22Rv1 (cell line): ENCODE data around the gene FOSL1.
A peak's percentile ranks its signal among the peaks of the same experiment; 100 is the strongest.

Experiments used
- H3K27ac ChIP-seq: fragments of 450-650 bp; 2 replicates; pipeline ENCODE4 v1.5.1; 2017
- ZFX ChIP-seq: fragments of 450-650 bp; IDR thresholded peaks from 2 replicates; pipeline ENCODE4 v1.6.1; 2017; ENCODE audit warnings: antibody characterized with exemption, borderline replicate concordance
- TF ChIP-seq, protein P1 (sequence below): fragments of 450-650 bp; IDR thresholded peaks from 2 replicates; pipeline ENCODE4 v1.5.1; 2017; ENCODE audit warnings: mild to moderate bottlenecking

The FOSL1 gene

DNA sequence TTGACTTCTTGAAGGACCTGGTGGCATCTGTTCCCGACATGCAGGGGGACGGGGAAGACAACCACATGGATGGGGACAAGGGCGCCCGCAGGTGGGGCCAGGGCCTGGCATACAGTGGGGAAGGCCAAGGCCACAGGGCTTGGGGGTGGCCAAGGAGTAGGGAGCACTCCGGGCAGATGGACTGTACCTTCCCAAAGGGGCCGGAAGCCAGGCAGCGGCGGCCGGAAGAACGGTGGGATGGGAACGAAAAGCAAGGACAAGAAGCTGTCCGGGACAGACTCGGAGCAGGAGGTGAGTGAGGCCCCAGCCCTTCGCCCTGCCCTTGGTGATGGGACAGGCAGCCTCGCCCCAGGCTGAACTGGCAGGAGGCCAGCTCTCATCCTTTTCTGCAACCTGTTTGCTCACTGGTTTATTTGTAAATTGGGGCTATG, 20.2 kb upstream of the FOSL1 start:
- peak overlapping the region; percentile 83 for H3K27ac ChIP-seq
- TF ChIP-seq, protein P1, sequence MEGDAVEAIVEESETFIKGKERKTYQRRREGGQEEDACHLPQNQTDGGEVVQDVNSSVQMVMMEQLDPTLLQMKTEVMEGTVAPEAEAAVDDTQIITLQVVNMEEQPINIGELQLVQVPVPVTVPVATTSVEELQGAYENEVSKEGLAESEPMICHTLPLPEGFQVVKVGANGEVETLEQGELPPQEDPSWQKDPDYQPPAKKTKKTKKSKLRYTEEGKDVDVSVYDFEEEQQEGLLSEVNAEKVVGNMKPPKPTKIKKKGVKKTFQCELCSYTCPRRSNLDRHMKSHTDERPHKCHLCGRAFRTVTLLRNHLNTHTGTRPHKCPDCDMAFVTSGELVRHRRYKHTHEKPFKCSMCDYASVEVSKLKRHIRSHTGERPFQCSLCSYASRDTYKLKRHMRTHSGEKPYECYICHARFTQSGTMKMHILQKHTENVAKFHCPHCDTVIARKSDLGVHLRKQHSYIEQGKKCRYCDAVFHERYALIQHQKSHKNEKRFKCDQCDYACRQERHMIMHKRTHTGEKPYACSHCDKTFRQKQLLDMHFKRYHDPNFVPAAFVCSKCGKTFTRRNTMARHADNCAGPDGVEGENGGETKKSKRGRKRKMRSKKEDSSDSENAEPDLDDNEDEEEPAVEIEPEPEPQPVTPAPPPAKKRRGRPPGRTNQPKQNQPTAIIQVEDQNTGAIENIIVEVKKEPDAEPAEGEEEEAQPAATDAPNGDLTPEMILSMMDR, result no peak
- no peak for TF ChIP-seq ZFX

DNA sequence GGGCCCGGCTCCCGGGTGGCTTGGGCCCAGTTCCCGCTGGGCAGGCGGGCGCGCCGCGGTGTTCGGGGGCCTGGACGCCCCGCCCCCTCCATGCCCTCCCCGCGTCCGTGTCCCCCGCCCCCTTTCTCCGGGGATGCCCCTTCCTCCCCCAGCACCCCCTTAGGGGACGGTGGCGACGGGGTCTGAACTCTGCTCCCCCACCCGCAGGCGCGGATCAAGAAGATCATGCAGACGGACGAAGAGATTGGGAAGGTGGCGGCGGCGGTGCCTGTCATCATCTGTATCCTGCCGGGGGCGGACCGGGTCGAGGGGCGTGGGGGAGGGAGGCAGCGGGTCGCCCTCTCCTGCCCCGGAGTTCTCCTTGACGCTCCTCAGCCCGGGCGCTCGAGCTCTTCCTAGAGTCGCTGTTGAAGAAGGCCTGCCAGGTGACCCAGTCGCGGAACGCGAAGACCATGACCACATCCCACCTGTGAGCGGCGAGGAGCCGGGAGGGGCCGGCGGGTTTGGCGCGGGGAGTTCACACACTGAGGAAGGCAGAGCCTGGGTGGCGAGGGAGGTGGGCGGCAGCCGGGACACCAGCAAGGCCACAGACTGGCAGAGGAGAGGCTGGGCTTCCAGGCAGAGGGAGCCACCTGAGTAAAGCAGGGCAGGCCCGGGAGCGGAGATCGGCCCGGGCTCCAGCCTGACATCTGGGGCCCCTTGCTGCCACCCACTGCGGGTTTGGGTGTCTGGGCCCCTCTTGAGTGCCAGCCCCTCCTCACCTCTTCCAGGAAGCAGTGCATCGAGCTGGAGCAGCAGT, 19.6 kb upstream of the FOSL1 start:
- TF ChIP-seq ZFX, result no peak
- H3K27ac ChIP-seq, result peak overlapping the region; percentile 83

DNA sequence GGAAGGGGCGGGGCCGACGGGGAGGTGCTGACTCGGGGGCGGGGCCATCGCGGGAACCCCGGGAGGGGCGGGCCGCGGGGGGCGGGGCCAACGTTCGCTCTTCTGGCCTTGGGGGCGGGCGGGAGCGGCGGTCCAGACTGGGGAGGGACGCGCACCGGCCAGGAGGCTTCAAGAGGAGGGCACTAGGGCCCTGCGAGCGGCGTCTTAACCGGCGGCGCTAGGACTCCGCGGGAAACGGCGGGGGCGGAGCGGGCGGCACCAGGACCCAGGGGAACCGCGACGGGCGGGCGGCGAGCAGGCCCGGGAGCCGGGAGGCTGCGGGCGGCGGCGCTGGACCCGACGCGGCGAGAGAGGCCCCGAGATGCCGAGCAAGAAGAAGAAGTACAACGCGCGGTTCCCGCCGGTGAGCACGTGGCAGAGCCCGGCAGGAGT, 19.0 kb upstream of the FOSL1 start, which contains the start of gene DRAP1:
TSS of gene DRAP1 (plus strand) at position 286 of the 432 bp plus-strand sequence. CDS start at position 362, 76 bp downstream.
- peak within 1 kb of the TSS; percentile 83 for H3K27ac ChIP-seq
- no peak for TF ChIP-seq ZFX
- TF ChIP-seq, protein P1, result no peak

DNA sequence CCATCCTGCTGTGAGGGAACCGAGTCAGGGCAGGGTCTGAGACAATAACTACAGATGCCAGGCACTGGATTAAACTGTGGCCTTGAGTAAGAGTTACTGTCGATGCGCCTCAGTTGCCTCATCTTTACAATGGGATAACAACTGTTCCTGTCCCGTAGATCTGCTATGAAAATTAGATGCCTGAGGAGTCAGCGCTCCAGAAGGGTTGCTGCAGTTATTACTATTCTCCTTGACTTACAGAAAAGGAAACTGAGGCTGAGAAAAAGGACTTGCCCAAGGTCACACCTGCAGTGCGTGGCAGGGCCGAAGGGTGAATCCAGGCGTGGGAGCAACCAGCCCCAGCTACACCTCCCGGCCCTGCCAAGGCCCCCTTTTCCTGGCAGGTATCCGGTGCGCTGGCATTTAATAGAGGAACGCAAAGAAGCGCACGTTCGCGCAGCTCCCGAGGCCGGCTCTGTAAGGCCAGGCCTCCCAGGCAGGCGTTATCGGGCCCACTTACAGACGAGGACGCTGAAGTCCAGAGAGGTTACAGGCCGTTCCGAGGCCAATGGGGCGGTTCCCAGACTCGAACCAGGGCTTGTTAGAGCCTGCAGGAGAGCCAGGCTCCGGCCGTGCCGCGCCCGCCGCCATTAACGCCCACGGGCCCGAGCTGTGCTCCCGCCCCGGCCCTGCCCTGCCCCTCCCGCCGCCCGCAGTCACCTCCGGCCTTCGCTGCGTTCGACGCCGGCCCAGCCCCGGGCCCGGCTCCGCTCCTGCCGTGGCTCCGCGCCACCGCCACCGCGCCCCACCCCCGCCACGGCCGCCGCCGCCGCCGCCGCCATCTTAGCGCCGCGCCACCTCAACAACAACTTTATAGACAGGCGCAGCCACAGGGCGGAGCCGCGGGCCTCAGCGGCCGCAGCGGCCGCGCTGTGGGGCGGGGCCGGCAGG, 18.3 kb upstream of the FOSL1 start, which contains the start of gene C11orf68:
TSS of gene C11orf68 (minus strand) at position 852 of the 930 bp plus-strand sequence. CDS start at position 821, 31 bp downstream.
- TF ChIP-seq, protein P1, result no peak
- TF ChIP-seq ZFX, result no peak
- H3K27ac ChIP-seq, result peak within 1 kb of the TSS; percentile 83

DNA sequence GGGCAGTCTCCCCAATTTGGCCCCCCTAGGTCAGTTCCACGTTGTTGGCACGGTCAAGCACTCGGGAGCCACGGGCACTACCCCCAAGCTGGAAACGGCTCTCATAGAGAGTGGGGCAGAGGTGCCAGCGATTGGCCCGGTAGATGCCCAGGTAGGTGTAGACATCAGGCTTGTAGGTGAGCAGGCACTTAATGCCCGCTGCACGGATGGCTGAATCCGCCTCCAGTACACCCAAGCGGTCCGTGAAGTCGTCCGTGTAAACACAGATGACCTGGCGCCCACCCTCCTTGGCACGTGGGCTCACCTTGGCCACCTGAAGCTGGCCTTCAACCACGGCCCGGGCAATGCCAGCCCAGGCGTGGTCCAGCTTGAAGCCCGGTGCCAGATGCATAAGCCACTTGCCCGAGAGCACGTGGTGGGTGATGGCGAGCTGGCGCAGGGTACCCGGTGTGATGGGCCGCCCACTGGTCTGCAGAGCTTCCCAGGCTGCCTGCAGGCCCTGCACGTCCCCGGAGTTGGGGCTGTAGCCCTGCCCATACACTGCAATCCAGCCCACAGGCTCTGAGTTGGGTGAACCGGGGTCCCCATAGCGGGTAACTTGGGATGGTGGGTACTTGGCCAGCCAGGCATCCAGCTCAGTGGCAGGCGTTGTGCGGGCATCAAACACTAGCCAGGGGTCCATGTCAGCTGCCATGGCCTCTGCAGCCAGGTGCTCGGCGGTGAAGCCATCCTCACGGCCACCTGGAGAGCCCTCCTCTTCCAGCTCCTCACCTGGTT, 17.4 kb upstream of the FOSL1 start:
- H3K27ac ChIP-seq, result peak overlapping the region; percentile 83
- no peak for TF ChIP-seq ZFX
- TF ChIP-seq, protein P1, result no peak

DNA sequence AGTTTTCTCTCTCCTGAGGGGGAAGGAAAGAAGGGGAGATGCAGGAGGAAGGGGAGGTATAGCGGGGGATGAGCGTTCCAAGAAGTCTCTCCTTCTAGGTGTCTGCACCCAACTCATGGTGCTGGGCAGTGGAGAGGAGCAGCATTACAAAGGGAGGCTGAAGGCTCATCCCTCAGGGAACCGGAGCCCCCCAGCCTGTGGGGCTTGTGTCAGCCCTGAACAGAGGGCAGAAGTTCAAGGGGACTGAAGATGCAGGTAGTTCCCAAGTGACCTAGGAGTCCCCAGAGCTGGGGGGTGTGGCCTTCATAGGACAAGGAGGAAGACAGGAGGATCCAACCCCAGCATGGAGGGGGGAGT, 16.9 kb upstream of the FOSL1 start:
- TF ChIP-seq, protein P1, result no peak
- TF ChIP-seq ZFX, result no peak
- no peak overlapping the region for H3K27ac ChIP-seq

DNA sequence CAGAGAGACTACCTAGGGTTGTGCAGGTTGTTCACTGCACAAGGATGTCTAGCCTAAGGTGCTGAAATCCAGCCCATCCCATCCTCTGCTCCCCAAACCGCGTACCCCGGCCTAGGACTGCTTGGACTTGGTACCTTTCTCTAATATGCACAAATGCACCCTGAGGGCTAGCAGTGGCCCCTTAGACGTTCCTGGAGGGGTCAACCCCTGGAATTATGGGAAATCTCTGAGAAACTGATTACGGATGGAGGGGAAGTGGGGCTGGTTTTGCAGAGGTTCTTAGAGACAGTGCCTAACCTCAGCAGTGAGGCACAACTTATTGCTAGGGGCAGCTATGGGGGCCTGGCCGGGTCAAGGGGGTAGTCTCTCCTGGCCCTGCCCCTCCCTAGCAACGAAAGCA, 16.2 kb upstream of the FOSL1 start:
- TF ChIP-seq, protein P1, result no peak
- TF ChIP-seq ZFX, result no peak
- no peak overlapping the region for H3K27ac ChIP-seq
